GM19193 (cell line): ENCODE data around the gene CCDC12.

Experiments
- POLR2A ChIP-seq: IDR thresholded peaks from 4 replicates; pipeline ENCODE4 v1.6.1; 2011; ENCODE audit not compliant: insufficient read depth, insufficient read length; ENCODE audit errors: extremely low read depth

CCDC12 gene

GRCh38 chr3:46993986-46994385 is 17.4 kb upstream of the CCDC12 start:
- no peak for TF ChIP-seq POLR2A

- no peak for TF ChIP-seq POLR2A
Observed at GRCh38 chr3:46993292-46993691, 16.7 kb upstream of the CCDC12 start.

- no peak for TF ChIP-seq POLR2A
Observed at GRCh38 chr3:46992231-46992630, 15.7 kb upstream of the CCDC12 start.

GRCh38 chr3:46991406-46992165 is 15.0 kb upstream of the CCDC12 start:
- TF ChIP-seq POLR2A = no peak

GRCh38 chr3:46990573-46991374 is 14.2 kb upstream of the CCDC12 start:
- TF ChIP-seq POLR2A = peak; percentile 46

- TF ChIP-seq POLR2A = no peak
Observed at GRCh38 chr3:46989146-46989810, 12.7 kb upstream of the CCDC12 start.

- no peak for TF ChIP-seq POLR2A
Observed at GRCh38 chr3:46988616-46989015, 12.1 kb upstream of the CCDC12 start.

- no peak for TF ChIP-seq POLR2A
Observed at GRCh38 chr3:46987743-46988401, 11.3 kb upstream of the CCDC12 start.

- no peak for TF ChIP-seq POLR2A
Observed at GRCh38 chr3:46987319-46987742, 10.8 kb upstream of the CCDC12 start.

GRCh38 chr3:46986782-46987310 is 10.3 kb upstream of the CCDC12 start:
- no peak for TF ChIP-seq POLR2A

GRCh38 chr3:46986055-46986730 is 9.6 kb upstream of the CCDC12 start:
- no peak for TF ChIP-seq POLR2A

- TF ChIP-seq POLR2A = no peak
Observed at GRCh38 chr3:46985588-46985987, 9.0 kb upstream of the CCDC12 start.

GRCh38 chr3:46984591-46985459 is 8.3 kb upstream of the CCDC12 start:
- no peak for TF ChIP-seq POLR2A
